Endothelial cell of umbilical vein (primary cell): ENCODE results near the gene MAD2L2. TPM values are rescaled to one million over a fixed set of nuclear protein-coding genes. Genes with fewer than 3 reads are reported as not detected.

Source experiments
- Bru-seq: library from RNA; stranded (reverse); fragments of 400-500 nt; gene quantifications from one replicate; lab custom pipeline; 2021; lab: Mats Ljungman, UMichigan
- BruChase-seq, 2 experiments: library from RNA; stranded (reverse); fragments of 400-500 nt; gene quantifications; one replicate each; lab custom pipeline; 2021; lab: Mats Ljungman, UMichigan
- BruUV-seq: library from RNA; stranded (reverse); fragments of 400-500 nt; replicated peaks from 2 replicates; lab custom pipeline; 2021; lab: Mats Ljungman, UMichigan
- CTCF ChIA-PET: fragments of 300-600, 350-600 bp; sonication (Branson Sonifier 250); formaldehyde crosslinking; loops from one replicate; lab custom pipeline; 2021; ENCODE audit warnings: antibody characterized with exemption, inconsistent platforms; lab: Charles Lee
- POLR2A ChIA-PET: fragments of 300-600, 350-600 bp; sonication (Branson Sonifier 250); formaldehyde crosslinking; loops from one replicate; lab custom pipeline; 2021; ENCODE audit warnings: antibody characterized with exemption, inconsistent platforms; lab: Charles Lee
- DNase-seq: peaks from one replicate; pipeline ENCODE4 v3.0.0-alpha.2; 2011; ENCODE audit warnings: low read depth, low spot score
- FAIRE-seq: peaks from 2 replicates; lab custom pipeline; 2011; peaks lifted over from hg19 to GRCh38; lab: Jason Lieb, UNC
- H2AFZ ChIP-seq: 2 replicates; pipeline ENCODE4 v1.6.0; 2012; ENCODE audit warnings: low read depth, low read length, control low read depth, inconsistent platforms
- H3K27ac ChIP-seq: 2 replicates; pipeline ENCODE4 v1.5.1; 2011; ENCODE audit warnings: low read depth, mild to moderate bottlenecking, control low read depth, low read length, moderate library complexity; ENCODE audit not compliant: insufficient read depth
- H3K27me3 ChIP-seq, 2 experiments: 2 replicates each; pipeline versions ENCODE4 v1.6.0 to v1.6.1; 2011; ENCODE audit warnings: low read length in 2 of 2, mixed read lengths in 1 of 2; ENCODE audit not compliant: control insufficient read depth in 2 of 2, insufficient read depth in 2 of 2
- H3K36me3 ChIP-seq, 2 experiments: 2 replicates in 1 of 2; 3 replicates in 1 of 2; pipeline ENCODE4 v1.5.1; 2011; ENCODE audit warnings: low read length in 2 of 2, mild to moderate bottlenecking in 1 of 2, moderate library complexity in 1 of 2; ENCODE audit not compliant: control insufficient read depth in 2 of 2, insufficient read depth in 2 of 2; ENCODE audit errors: extremely low read depth in 1 of 2
- H3K4me1 ChIP-seq: 3 replicates; pipeline ENCODE4 v1.5.1; 2011; ENCODE audit warnings: mild to moderate bottlenecking, low read length; ENCODE audit not compliant: control insufficient read depth, insufficient read depth; ENCODE audit errors: extremely low read depth
- H3K4me2 ChIP-seq: 2 replicates; pipeline ENCODE4 v1.6.1; 2011; ENCODE audit warnings: low read length, control low read depth, mixed read lengths; ENCODE audit not compliant: insufficient read depth
- H3K4me3 ChIP-seq, 3 experiments: fragments of 200-600 bp in 1 of 3; sonication (generic), shearing (Covaris generic) in 1 of 3; replicated peaks in 1 of 3; 2 replicates each; pipeline ENCODE4 v1.5.1; 2011 to 2016; ENCODE audit warnings: control low read depth in 3 of 3, low read length in 3 of 3, mild to moderate bottlenecking in 2 of 3, inconsistent platforms in 1 of 3, low read depth in 1 of 3, moderate library complexity in 1 of 3; ENCODE audit not compliant: insufficient read depth in 1 of 3
- H3K79me2 ChIP-seq: 2 replicates; pipeline ENCODE4 v1.6.0; 2012; ENCODE audit warnings: low read length, inconsistent platforms; ENCODE audit not compliant: control insufficient read depth, insufficient read depth
- H3K9ac ChIP-seq: replicated peaks from 2 replicates; pipeline ENCODE3; 2011; ENCODE audit warnings: low read length, control low read depth; ENCODE audit not compliant: insufficient read depth; ENCODE audit errors: extremely low read depth
- H3K9me1 ChIP-seq: replicated peaks from 3 replicates; pipeline ENCODE4 v1.6.0; 2011; ENCODE audit warnings: mild to moderate bottlenecking, low read length; ENCODE audit not compliant: control insufficient read depth, insufficient read depth; ENCODE audit errors: extremely low read depth
- H3K9me3 ChIP-seq: replicated peaks from 2 replicates; pipeline ENCODE4 v1.5.1; 2012; ENCODE audit warnings: low read length, inconsistent platforms; ENCODE audit not compliant: control insufficient read depth, insufficient read depth
- H4K20me1 ChIP-seq: replicated peaks from 2 replicates; pipeline ENCODE3; 2011; ENCODE audit warnings: mild to moderate bottlenecking, low read length; ENCODE audit not compliant: control insufficient read depth, insufficient read depth; ENCODE audit errors: extremely low read depth
- EZH2 ChIP-seq: IDR thresholded peaks from 2 replicates; pipeline ENCODE4 v1.6.1; 2012; ENCODE audit warnings: borderline replicate concordance, low read depth, mild to moderate bottlenecking, moderate library complexity, low read length, inconsistent platforms; ENCODE audit not compliant: severe bottlenecking
- FOS ChIP-seq: IDR thresholded peaks from 2 replicates; pipeline ENCODE4 v1.6.1; 2011; ENCODE audit warnings: mild to moderate bottlenecking, low read length, moderate library complexity, borderline replicate concordance; ENCODE audit not compliant: insufficient read depth
- POLR2A ChIP-seq: IDR thresholded peaks from 2 replicates; pipeline ENCODE4 v1.6.1; 2012; ENCODE audit warnings: low read depth, mild to moderate bottlenecking, control low read depth, low read length
- POLR2AphosphoS5 ChIP-seq: IDR thresholded peaks from 2 replicates; pipeline ENCODE4 v1.6.1; 2012; ENCODE audit warnings: low read depth, mild to moderate bottlenecking, control low read depth, low read length, moderate library complexity; ENCODE audit not compliant: insufficient read depth
- dilution Hi-C: fragments of 300-500 bp; cut with MboI; formaldehyde crosslinking; loops from one replicate; pipeline ENCODE4 v1.15.0; 2019; ENCODE audit warnings: low sequenced_read_pairs; ENCODE audit not compliant: extremely low pct_ligation_motif_present
- intact Hi-C: fragments of 100-400 bp; cut with micrococcal nuclease; formaldehyde crosslinking; loops from one replicate; pipeline ENCODE4 v1.10.0; 2022
- long read RNA-seq: library from polyadenylated mRNA; stranded (forward); transcript quantifications from one replicate; pipeline ENCODE4 v2.0.0, GENCODE V29; 2021
- polyA minus RNA-seq, 3 experiments: library from RNA; depleted of rRNA, polyadenylated mRNA; stranded (reverse); fragments of >200 nt; gene quantifications; 1 replicate in 1 of 3; 2 replicates in 2 of 3; pipeline ENCODE4 v1.2.3, GENCODE V29; 2011
- polyA plus RNA-seq, 4 experiments: library from polyadenylated mRNA; depleted of rRNA in 3 of 4; stranded (reverse) in 3 of 4; unstranded in 1 of 4; fragments of >200 nt; gene quantifications; 2 replicates each; pipeline versions ENCODE4 v1.2.1 to v1.2.3, GENCODE V29; 2011 to 2012; ENCODE audit warnings: missing spikeins in 1 of 4
- total RNA-seq: library from RNA; stranded (reverse); gene quantifications from 2 replicates; pipeline ENCODE4 v1.2.3, GENCODE V29; 2021

MAD2L2 gene
- 35.9 and 39.5 TPM in 2 replicates for total RNA-seq
- polyA plus RNA-seq, result 74.2 and 98.7 TPM in 2 replicates
- 64.8 and 73.6 TPM in 2 replicates for polyA plus RNA-seq (2011; cell fraction: cytosol; rRNA removed)
- polyA plus RNA-seq (2011; cell fraction: nucleus; rRNA removed), result 36.9 and 42.1 TPM in 2 replicates
- 41.2 and 44.9 TPM in 2 replicates for polyA plus RNA-seq (2012)
- polyA minus RNA-seq, result 32.5 and 44.4 TPM in 2 replicates
- polyA minus RNA-seq (2011; cell fraction: cytosol; rRNA and poly(A)+ RNA removed), result 56.1 TPM
- polyA minus RNA-seq (2011; cell fraction: nucleus; rRNA and poly(A)+ RNA removed), result 7.5 and 10.0 TPM in 2 replicates
- percentile 35 among the genes with signal in this experiment for Bru-seq, nascent RNA
- BruChase-seq, experiment 1, labeled RNA remaining after a 6-hour chase, result percentile 51 among the genes with signal in this experiment
- BruChase-seq, experiment 2, labeled RNA remaining after a 2-hour chase, result percentile 39 among the genes with signal in this experiment
- long read RNA-seq, transcript MAD2L2-207 (9 exons, 1,118 nt), result major isoform, 124 of 138 reads
- long read RNA-seq, partial matches to known transcripts, result 4 of 138 reads
- long read RNA-seq, other reads (novel, unspliced or antisense), result 4 of 138 reads

DNA sequence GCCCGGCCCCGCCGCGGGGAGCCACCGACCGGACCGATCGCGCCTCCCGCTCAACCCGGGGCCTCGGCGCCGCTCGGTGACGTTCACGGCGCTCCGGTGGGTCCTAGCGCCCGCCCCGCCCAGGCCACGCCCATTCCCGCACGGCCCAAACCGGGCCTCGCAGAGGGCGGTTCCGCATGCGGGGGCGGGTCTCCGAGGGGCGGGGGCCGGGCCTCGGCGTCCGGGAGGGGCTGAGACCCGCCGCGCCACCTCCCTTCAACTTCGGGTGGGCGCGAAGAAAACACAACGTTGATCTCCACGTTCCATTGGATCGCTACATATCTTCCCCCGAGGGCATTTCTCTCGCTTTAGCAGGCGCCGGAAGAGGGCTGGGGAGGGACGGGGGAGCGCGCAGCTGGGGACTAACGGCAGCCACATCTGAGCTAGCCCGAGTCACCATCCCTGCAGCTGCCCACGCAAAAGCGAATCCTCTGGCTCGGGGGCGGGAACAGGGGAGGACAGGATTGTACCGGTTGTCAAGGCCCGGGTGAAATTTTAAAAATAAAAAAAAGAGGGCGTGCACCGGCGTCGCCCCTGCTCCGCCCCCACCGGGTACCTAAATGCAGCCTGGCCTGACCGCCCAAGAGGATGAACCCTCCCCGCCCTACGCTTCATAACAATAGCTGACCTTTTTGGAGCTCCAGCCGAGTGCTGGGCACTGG lies at the start of gene MAD2L2:
Gene MAD2L2 (minus strand): TSS at position 78 of the 701 bp plus-strand sequence. CDS start 547 bp downstream, outside the sequence.
- no TSS peak for BruUV-seq
- peak; percentile 68 for TF ChIP-seq POLR2A
- TF ChIP-seq POLR2AphosphoS5, result peak; percentile 70
- TF ChIP-seq FOS, result no peak
- TF ChIP-seq EZH2, result peak; percentile 39
- ChIA-PET POLR2A (interaction anchor here (1.3 kb wide), 1 partner anchor 229 kb away, joined by 3 read pairs; no protein-coding TSS in a partner anchor), CTCF (interaction anchor here (1.2 to 2.7 kb wide), 5 partner anchors 10 to 38 kb away, joined by 3 to 27 read pairs (median 5); partner anchors contain the start of genes DRAXIN and FBXO6)
- H4K20me1 ChIP-seq, result no peaks in the 10 kb centered on the region
- H3K79me2 ChIP-seq, result no peaks in the 10 kb centered on the region
- dilution Hi-C loops (no loop called here), intact Hi-C loops (loop anchor here (1.0 to 5.0 kb wide), 5 partner anchors 12 to 301 kb away; partner anchors contain the start of genes FBXO2, FBXO44, FBXO6 and MFN2)
- H3K27ac ChIP-seq, result peak within 1 kb of the TSS; percentile 49
- FAIRE-seq (peak; percentile 87), DNase-seq (peak; percentile 80)
- peak within 1 kb of the TSS; percentile 52 to 97 (median 61) for H3K4me3 ChIP-seq
- H2AFZ ChIP-seq, result peak within 1 kb of the TSS; percentile 92
- H3K9ac ChIP-seq, result peak within 1 kb of the TSS; percentile 62
- peaks cover 7% of the 10 kb centered on the region for H3K4me1 ChIP-seq
- peaks cover 11 to 12% of the 10 kb centered on the region in 2 experiments for H3K27me3 ChIP-seq
- H3K9me1 ChIP-seq, result no peaks in the 10 kb centered on the region
- no peaks in the 10 kb centered on the region for H3K9me3 ChIP-seq
- peaks cover 0 to 3% of the 10 kb centered on the region in 2 experiments for H3K36me3 ChIP-seq
- peak within 1 kb of the TSS; percentile 72 for H3K4me2 ChIP-seq
